HG02981 (cell line): ENCODE data around the gene PNMA6F.
"Not testable (repeated sequence)": the region's sequence is repeated elsewhere in the genome, so short reads cannot be mapped to it uniquely, and the experiment has no call there.

Experiments
- ATAC-seq: cut with Tn5 transposase; IDR thresholded peaks from one replicate; pipeline ENCODE4 v1.9.1; 2021; ENCODE audit warnings: mild to moderate bottlenecking, moderate library complexity; ENCODE audit not compliant: unreplicated experiment

The PNMA6F gene

GRCh38 chrX:153304988-153305736 is 16.4 kb downstream of the PNMA6F start:
- no peak for ATAC-seq

GRCh38 chrX:153303276-153304262 is 18.0 kb downstream of the PNMA6F start:
- no peak for ATAC-seq

GRCh38 chrX:153302796-153303195 is 18.8 kb downstream of the PNMA6F start:
- ATAC-seq, result no peak

GRCh38 chrX:153301746-153302145 is 19.8 kb downstream of the PNMA6F start:
- ATAC-seq, result no peak

GRCh38 chrX:153299855-153300254 is 21.7 kb downstream of the PNMA6F start:
- no peak for ATAC-seq

- ATAC-seq, result no peak
Measured at GRCh38 chrX:153297376-153297775, 24.2 kb downstream of the PNMA6F start.

- not testable (repeated sequence) for ATAC-seq
Measured at GRCh38 chrX:153293485-153294071, 28.0 kb downstream of the PNMA6F start.

GRCh38 chrX:153288807-153289206 is 32.8 kb downstream of the PNMA6F start:
- ATAC-seq, result not testable (repeated sequence)

- not testable (repeated sequence) for ATAC-seq
Measured at GRCh38 chrX:153285678-153286077, 35.9 kb downstream of the PNMA6F start.

- not testable (repeated sequence) for ATAC-seq
Measured at GRCh38 chrX:153283982-153284381, 37.6 kb downstream of the PNMA6F start.

GRCh38 chrX:153281784-153282183 is 39.8 kb downstream of the PNMA6F start:
- ATAC-seq, result not testable (repeated sequence)

- ATAC-seq, result not testable (repeated sequence)
Measured at GRCh38 chrX:153279304-153279703, 42.3 kb downstream of the PNMA6F start.

- ATAC-seq, result not testable (repeated sequence)
Measured at GRCh38 chrX:153276049-153276448, 45.5 kb downstream of the PNMA6F start.

- not testable (repeated sequence) for ATAC-seq
Measured at GRCh38 chrX:153275418-153275817, 46.1 kb downstream of the PNMA6F start.

- not testable (repeated sequence) for ATAC-seq
Measured at GRCh38 chrX:153272584-153272983, 49.0 kb downstream of the PNMA6F start.

GRCh38 chrX:153272070-153272469 is 49.5 kb downstream of the PNMA6F start:
- not testable (repeated sequence) for ATAC-seq
